Adrenal gland (tissue), 5 donors: ENCODE data around the gene RCC2.

ENCODE experiments used
- POLR2A ChIP-seq, 2 donors: fragments of 450-650 bp; IDR thresholded peaks; one replicate each; pipeline ENCODE4 v1.6.1; 2017; ENCODE audit warnings: antibody characterized with exemption in 2 of 2, mild to moderate bottlenecking in 2 of 2, moderate library complexity in 1 of 2
- TF ChIP-seq, protein P1 (sequence below), 6 experiments: fragments of 450-650 bp in 4 of 6; fragments of 200-600 bp in 2 of 6; sonication (generic) in 1 of 6; IDR thresholded peaks; 1 replicate in 5 of 6; 2 replicates in 1 of 6; pipeline versions ENCODE4 v1.5.1 to v1.8.0; 2016 to 2021; ENCODE audit warnings: antibody characterized with exemption in 6 of 6, mild to moderate bottlenecking in 2 of 6, moderate library complexity in 1 of 6
- donor health status: DM: no; HTN: no; CAD: no.

DNA sequence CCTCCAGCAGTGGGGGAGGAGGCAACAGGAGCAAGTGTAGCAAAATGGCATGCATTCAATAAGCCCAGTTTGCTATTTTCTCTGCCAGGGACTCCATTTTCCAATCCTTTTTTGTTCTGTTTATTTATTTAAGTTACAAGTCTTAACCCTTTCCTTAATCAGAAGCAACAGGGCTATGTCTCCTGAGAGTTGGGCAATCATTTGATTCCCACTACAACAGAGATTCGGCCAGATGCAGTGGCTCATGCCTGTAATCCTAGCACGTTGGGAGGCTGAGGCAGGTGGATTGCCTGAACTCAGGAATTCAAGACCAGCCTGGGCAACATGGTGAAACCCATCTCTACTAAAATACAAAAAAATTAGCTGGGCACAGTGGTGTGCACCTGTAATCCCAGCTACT lies 25.5 kb downstream of the RCC2 start:
- TF ChIP-seq, protein P1, sequence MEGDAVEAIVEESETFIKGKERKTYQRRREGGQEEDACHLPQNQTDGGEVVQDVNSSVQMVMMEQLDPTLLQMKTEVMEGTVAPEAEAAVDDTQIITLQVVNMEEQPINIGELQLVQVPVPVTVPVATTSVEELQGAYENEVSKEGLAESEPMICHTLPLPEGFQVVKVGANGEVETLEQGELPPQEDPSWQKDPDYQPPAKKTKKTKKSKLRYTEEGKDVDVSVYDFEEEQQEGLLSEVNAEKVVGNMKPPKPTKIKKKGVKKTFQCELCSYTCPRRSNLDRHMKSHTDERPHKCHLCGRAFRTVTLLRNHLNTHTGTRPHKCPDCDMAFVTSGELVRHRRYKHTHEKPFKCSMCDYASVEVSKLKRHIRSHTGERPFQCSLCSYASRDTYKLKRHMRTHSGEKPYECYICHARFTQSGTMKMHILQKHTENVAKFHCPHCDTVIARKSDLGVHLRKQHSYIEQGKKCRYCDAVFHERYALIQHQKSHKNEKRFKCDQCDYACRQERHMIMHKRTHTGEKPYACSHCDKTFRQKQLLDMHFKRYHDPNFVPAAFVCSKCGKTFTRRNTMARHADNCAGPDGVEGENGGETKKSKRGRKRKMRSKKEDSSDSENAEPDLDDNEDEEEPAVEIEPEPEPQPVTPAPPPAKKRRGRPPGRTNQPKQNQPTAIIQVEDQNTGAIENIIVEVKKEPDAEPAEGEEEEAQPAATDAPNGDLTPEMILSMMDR (IDR thresholded peaks at IDR 0.05), result no peak
- TF ChIP-seq POLR2A (IDR thresholded peaks at IDR 0.05), result no peak
